HL-60 (cell line): ENCODE data around the gene AFG3L2.

Source experiments
- GABPA ChIP-seq: IDR thresholded peaks from 2 replicates; pipeline ENCODE4 v1.6.1; 2012; ENCODE audit warnings: low read depth
- POLR2AphosphoS5 ChIP-seq: IDR thresholded peaks from 2 replicates; pipeline ENCODE4 v1.6.1; 2012; ENCODE audit warnings: low read depth
- SPI1 ChIP-seq: IDR thresholded peaks from 2 replicates; pipeline ENCODE4 v1.6.1; 2012; ENCODE audit warnings: low read depth, mild to moderate bottlenecking, borderline replicate concordance
- TF ChIP-seq, protein P1 (sequence below): IDR thresholded peaks from 2 replicates; pipeline ENCODE4 v1.6.1; 2012; ENCODE audit warnings: low read depth; ENCODE audit not compliant: insufficient replicate concordance
- TF ChIP-seq, protein P2 (sequence below): IDR thresholded peaks from one replicate; pipeline ENCODE4 v1.5.1; 2011; ENCODE audit warnings: low read length, control low read depth, inconsistent platforms; ENCODE audit not compliant: insufficient read depth

DNA sequence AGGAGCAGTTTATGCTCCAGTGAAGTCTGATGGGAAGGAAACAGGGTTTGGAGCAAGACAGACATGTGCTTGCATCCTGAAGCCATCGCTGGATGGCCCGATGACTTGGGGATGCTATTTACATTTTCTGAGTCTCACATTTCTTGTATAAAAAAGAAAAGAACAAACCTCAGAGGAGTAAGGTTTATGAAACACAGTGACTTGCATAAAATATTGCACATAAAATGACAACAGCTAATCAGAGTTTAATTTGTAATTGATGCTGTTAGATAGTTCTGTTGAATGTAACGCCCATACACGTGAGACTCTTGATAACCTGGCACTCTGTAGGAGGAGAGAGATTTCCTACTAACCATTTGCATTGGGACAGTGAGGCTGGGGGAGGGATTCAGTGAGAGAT is 47.2 kb upstream of the AFG3L2 start:
- TF ChIP-seq, protein P1, sequence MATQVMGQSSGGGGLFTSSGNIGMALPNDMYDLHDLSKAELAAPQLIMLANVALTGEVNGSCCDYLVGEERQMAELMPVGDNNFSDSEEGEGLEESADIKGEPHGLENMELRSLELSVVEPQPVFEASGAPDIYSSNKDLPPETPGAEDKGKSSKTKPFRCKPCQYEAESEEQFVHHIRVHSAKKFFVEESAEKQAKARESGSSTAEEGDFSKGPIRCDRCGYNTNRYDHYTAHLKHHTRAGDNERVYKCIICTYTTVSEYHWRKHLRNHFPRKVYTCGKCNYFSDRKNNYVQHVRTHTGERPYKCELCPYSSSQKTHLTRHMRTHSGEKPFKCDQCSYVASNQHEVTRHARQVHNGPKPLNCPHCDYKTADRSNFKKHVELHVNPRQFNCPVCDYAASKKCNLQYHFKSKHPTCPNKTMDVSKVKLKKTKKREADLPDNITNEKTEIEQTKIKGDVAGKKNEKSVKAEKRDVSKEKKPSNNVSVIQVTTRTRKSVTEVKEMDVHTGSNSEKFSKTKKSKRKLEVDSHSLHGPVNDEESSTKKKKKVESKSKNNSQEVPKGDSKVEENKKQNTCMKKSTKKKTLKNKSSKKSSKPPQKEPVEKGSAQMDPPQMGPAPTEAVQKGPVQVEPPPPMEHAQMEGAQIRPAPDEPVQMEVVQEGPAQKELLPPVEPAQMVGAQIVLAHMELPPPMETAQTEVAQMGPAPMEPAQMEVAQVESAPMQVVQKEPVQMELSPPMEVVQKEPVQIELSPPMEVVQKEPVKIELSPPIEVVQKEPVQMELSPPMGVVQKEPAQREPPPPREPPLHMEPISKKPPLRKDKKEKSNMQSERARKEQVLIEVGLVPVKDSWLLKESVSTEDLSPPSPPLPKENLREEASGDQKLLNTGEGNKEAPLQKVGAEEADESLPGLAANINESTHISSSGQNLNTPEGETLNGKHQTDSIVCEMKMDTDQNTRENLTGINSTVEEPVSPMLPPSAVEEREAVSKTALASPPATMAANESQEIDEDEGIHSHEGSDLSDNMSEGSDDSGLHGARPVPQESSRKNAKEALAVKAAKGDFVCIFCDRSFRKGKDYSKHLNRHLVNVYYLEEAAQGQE: no peak
- TF ChIP-seq, protein P2, sequence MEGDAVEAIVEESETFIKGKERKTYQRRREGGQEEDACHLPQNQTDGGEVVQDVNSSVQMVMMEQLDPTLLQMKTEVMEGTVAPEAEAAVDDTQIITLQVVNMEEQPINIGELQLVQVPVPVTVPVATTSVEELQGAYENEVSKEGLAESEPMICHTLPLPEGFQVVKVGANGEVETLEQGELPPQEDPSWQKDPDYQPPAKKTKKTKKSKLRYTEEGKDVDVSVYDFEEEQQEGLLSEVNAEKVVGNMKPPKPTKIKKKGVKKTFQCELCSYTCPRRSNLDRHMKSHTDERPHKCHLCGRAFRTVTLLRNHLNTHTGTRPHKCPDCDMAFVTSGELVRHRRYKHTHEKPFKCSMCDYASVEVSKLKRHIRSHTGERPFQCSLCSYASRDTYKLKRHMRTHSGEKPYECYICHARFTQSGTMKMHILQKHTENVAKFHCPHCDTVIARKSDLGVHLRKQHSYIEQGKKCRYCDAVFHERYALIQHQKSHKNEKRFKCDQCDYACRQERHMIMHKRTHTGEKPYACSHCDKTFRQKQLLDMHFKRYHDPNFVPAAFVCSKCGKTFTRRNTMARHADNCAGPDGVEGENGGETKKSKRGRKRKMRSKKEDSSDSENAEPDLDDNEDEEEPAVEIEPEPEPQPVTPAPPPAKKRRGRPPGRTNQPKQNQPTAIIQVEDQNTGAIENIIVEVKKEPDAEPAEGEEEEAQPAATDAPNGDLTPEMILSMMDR: no peak
- TF ChIP-seq POLR2AphosphoS5 (no peak), GABPA (no peak), SPI1 (no peak)
